Measurements from ENCODE around the gene ABRACL.
"Not testable (repeated sequence)": the region's sequence is repeated elsewhere in the genome, so short reads cannot be mapped to it uniquely, and the experiment has no call there.

The ABRACL gene, protein sequence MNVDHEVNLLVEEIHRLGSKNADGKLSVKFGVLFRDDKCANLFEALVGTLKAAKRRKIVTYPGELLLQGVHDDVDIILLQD

DNA sequence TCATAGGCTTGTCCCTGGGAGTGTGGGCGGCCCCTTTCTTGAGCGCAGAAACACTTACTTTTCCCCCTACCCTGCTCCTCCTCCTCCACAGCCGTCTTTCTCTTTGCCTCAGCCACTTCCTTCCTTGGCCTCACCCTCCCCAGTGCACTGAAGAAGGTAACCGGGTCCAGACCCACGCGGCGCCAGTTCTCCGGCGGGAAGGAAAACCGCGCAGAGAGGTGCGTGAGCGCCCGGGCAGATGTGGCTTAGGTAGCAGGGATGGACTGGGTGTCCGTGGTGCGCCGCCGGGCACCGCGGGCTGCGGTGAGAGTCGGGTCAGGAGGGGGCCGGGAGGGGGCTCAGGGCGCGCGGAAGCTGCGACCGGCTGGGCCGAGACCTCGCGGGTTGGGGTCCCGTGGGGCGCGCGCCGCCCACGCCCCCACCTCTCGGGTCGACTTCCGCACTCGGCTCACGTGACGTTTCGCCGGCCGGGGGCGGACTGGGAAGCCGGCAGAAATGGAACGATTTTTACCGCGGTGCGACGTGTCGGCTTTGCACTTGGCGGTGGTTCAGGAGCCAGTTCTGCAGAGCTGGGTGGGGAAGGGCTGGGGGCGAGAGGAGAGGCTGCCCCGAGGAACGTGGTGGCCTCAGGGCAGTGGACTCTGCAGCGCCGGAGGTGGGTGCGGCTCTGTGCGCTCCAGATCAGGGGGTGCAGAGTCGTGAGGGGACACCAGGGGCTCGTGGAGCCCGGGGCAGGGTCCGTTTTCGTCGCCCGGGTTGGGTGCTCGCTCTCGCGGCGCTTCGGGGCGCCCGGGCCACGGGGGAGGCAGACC lies at the start of gene ABRACL:
TSS of gene ABRACL (plus strand) at position 88 of the 812 bp plus-strand sequence. CDS start 5,416 bp downstream, outside the sequence.
- DNase-seq (ENCODE audit: low spot score), result peak; percentile 58

DNA sequence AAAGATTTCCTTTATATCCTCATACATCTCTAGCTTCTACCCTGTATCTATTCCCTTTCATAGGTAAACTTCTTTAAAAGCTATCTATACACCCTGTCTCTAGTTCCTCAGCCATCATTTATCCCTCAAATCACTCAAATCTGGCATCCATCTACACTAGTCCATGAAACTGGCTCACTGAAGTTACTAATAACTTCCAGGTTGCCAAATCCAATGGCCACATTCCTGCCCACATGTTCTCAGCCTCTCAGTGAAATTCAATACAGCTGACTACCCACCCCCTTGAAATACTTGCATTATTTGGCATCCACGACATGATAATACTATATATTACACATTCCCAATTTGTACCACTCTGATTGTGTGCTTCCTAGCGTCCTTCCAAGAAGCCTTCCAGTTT lies 49.2 kb upstream of the ABRACL start:
- DNase-seq (ENCODE audit: low spot score), result no peak

DNA sequence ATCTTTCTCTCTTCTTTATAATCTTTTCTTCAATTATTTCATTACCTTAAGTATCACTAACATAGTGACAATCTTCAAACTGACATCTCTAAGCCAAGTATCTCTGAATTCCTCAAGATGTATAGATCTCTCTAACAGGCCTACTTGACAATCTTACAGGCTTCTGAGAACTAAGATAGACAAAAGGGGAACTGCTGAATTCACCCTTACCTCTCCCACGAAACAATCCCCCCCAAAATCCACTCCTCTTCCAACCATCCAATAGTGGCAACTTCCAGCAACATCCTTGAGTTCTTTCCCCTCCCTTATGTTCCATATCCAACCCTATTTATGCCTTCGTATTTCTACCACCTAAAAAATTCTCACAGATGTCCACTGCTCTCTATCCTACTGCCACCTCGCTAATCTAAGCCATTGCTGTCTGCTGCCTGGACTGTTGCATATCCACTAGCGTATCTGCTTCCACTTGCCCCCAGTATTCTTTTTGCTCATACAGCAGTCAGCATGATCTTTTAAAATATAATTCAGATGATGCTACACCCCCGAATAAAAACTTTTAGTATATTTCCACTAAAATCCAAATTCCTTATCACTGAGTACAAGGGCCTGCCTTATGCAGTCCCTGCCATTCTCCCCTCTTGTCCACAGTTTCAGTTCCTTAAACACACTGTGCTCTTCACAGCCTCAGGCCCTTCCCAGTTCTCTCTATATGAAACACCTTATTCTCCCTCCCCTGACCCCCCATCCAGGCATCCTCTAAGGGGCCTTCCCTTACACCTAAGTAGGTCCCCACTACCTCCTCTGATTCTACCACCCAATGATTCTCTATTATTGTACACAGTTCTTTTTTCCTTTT lies 48.5 kb upstream of the ABRACL start:
- DNase-seq (ENCODE audit: low spot score), result no peak

DNA sequence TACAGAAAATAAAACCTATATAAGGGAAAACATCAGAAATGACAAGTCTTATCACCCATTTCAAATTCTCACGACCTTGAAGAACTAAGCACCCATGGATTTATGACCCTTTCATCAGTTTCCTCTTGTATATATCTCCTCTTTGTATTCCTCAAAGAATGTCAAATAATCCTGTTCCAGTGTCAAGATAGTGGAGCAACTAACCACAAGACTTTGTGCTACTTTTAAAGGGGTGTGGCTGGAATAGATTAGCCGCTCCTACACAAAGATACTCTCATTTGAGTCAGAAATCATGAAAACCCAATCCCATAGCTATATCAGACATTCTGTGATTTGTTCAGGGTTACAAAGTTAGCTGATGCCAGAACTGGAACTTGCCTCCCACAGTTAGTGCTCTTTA lies 47.1 kb upstream of the ABRACL start:
- no peak for DNase-seq (ENCODE audit: low spot score)

DNA sequence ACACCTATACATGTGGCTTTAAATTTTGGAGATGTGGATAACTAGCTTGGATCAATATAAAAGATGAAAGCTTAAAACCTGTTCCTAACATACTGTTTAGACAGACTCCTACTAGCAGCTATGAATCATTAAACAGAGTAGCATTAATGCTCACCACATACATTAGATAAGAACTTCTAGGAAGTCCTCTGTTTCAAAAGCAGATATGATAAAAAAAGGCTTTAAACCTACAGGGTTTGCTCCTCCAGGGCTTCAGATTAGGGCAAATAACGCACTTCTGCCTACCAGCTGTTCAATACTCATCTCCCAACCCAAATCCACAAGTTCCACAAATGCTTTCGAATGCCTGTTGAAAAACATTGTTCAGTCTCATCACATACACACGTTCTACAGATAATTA lies 42.0 kb upstream of the ABRACL start:
- DNase-seq (ENCODE audit: low spot score), result no peak

DNA sequence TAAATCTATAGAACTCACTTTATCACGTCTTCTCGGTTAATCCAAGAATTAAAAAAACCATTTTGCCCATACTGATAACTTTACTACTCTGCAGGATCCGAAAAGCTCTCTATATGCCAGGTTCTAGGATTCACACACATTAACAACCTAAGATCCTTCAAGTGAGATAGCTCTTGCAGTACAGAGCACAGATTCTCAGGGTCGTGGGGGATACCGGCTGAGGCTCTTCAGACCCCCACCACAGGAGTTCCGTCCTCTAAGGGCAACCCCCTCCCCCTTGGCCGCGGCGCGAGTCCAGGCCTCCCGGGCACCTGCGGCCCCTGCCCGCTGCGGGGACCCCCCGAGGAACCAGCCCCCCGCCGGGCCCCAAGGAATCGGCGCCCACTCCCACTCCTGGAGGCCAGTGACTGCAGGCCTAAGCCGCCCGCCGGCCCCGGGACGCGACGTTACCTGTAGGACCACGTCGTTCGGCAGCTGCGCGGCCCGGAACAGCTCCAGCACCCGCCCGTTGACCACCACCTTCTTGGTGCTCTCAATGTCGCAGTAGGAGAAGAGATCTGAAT lies 41.4 kb upstream of the ABRACL start:
- DNase-seq (ENCODE audit: low spot score), result no peak

DNA sequence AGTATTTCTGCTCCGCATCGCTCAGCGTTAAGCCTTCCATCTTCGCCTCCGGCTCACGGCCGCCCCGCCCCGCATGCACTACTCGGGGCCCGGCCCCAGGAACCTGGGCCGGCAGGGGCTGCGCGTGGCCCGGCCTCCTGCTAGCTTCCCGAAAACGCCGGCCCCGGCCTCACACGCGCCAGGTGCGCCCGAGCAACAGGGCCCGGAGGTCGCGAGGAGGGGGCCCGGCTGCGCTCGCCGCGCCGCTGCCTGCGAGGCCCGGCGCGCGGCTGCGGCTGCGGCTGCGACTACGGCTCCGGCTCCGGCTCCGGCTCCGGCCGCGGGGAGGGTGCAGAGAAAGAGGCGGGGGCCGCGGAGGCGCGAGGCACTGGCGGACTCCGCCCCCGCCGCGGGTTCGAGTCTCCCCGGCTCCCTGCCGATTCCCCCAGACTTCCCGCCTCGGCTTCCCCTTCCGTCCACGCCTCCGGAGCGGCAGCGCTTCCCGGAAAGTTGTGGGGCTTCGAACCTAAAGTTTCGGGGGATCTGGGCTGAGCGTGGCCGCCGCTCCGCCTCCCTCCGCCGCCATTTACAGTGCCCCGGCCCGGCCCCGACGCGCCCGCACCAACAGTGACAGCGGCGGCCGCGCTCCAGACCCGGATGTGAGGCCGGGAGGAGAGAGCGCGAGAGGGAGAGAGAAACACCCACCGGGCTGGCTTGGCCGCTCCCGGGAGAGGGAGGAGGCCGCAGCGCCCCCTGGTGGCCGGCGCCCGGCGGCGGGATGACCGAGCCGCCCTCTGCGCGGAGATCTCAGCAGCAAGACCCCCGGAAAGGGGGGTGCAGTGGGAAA lies 40.7 kb upstream of the ABRACL start, which contains the start of gene REPS1:
TSS of gene REPS1 (minus strand) at position 611 of the 826 bp plus-strand sequence. CDS start at position 40, 571 bp downstream.
- DNase-seq (ENCODE audit: low spot score), result peak; percentile 95

DNA sequence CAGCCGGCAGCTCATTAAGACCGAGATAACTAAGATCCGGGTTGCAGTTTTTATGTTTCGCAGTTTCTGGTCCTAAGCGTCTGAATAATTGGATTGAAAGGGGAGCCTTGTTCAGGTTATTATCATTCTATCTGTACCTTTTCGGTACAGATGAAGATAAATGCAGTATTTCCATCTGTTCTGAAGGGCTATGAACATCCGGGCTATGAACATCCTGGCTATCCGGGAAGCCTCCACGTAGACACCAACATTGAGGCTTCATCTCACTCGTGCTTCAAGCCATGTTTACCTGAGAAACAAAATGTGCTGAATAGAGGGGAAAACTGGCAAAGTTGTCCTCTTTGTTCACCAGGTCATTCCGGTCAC lies 40.1 kb upstream of the ABRACL start:
- no peak for DNase-seq (ENCODE audit: low spot score)

DNA sequence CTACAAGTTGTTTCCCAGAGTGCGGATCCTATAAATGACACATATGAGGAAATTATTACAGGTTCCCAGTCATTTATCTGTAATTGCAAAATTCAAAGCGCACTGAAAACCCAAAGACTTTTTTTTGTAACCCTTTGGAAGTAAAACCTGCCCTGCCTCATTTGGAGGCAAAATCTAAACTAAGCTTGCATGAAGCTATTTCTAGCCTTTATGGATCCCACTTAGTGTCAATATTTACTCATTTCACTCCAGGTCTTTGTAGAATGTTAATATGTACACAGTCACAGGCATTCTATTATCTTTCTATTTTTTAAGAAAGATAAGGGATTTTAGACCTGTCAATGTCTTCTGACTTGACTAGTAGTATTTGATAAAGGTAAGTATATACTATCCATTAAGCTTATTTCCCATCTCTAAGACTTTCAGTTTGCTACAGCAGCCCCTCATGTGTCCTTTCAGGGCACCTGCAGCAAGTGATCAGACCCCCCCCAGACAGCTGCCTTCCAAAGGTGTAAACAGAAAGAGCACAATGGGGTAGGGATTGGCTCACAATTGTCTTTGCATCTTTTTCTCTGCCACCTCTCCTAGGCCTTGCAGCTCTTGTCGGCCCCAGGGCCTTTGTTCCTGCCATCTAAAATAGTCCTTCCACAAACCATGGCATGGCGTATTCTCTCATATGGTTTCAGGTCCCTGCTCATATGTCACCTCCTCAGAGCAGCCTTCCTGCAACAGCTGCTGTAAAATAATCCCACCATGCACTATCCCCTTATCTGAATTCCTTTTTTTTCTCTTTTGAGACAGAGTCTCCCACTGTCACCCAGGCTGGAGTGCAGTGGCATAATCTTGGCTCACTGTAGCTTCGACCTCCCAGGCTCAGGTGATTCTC lies 39.2 kb upstream of the ABRACL start:
- no peak for DNase-seq (ENCODE audit: low spot score)

DNA sequence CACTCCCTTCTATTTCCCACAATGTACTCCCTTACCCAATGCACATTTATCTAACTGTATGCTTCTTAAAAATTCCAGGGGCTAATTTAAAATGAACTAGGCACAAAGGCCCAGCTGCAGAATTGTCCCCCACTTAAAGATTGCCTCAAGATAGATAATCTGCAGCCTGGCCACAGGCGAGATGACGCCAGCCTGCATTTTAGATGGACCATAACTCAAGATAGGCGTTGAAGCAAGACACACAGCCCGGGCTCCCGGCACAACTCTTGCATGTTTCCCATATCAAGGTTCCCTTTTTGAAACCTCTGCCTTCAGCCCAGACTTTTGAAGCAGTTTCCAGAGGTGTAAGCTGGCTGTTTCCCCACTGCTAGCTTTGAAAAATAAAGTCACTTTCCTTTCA lies 37.3 kb upstream of the ABRACL start:
- DNase-seq (ENCODE audit: low spot score), result no peak

DNA sequence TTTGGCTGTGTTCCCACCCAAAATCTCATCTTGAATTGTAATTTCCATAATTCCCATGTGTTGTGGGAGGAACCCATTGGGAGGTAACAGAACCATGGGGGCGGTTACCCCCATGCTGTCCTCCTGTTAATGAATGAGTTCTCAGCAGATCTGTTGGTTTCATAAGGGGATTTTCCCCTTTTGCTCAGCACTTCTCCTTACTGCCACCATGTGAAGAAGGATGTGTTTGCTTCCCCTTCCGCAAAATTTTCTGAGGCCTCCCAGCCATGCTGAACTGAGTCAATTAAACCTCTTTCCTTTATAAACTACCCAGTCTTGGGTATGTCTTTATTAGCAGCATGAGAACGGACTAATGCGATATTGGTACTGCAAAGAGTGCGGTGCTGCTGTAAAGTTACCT lies 35.6 kb upstream of the ABRACL start:
- DNase-seq (ENCODE audit: low spot score), result not testable (repeated sequence)

DNA sequence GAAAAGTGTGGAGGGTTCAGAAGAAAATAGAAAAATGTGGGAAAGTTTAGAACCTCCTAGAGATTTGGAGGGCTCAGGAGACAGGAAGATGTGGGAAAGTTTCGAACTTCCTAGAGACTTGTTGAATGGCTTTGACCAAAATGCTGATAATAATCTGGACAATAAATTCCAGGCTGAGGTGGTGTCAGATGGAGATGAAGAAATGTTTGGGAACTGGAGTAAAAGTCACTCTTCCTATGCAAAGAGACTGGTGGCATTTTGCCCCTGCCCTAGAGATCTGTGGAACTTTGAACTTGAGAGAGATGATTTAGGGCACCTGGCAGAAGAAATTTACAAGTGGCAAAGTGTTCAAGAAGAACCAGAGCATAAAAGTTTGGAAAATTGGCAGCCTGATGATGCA lies 35.1 kb upstream of the ABRACL start:
- DNase-seq (ENCODE audit: low spot score), result not testable (repeated sequence)

DNA sequence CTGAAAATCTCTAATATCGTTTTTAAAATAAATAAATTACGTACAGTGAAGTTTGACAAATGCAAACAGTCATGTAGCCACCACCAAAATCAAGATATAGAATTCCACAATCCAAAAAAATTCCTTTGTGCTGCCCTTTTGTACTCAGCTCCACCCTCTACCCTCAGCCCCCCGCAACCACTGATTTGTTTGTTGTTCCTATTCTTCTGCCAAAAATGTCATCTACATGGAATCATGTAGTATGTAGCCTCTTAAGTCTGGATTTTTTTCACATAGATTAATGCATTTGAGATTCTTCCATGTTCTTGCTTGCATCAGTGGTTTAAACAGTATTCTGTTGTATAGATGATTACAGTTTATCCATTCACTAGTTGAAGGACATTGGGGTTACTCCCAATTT lies 32.0 kb upstream of the ABRACL start:
- DNase-seq (ENCODE audit: low spot score), result no peak

DNA sequence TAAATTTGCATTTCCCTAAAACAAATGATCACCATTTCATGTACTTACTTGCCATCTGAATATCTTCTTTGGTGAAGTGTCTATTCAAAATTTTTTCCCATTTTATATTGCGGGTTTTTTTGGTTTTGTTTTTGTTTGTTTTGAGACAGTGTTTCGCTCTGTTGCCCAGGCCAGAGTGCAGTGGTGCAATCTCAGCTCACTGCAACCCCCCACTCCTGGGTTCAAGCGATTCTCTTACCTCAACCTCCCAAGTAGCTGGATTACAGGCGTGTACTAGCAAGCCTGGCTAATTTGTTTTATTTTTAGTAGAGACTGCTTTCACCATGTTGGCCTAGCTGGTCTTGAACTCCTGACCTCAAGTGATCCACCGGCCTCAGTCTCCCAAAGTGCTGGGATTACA lies 31.4 kb upstream of the ABRACL start:
- no peak for DNase-seq (ENCODE audit: low spot score)

DNA sequence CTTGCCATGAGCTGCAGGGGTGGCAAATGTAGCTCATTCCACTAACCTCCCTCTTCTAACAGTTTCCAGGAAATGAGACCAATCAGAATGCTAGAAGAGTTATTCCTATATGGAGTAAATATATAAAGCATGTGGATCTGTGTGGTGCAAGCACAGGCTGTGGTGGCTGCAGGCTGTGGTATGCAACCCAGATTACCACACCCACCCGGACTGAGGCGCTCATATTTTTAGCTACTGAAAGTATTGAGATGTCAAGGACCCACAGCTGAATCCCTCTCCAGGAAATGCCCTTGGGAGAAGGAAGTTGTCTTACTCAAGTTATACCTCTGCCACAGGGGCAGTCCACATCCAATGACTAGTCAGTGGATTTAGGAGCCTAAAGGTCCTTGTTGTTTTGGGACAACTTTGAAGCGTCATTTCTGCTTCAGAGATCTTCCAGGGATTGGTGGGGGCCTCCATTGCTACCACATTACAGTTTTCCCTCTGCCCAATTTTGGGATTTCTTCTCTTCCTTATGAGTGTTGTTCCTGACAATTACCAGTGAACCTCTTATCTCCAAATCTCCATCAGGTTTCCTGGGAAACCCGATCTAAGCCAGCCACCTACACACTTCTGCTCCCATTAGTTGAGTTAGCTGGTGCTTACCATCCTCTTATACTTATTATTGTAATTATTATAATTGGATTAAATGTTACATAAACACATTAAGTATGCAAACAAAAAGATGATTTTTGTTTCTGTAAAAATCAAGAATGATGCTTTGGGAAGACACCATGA lies 28.4 kb upstream of the ABRACL start:
- DNase-seq (ENCODE audit: low spot score), result no peak

DNA sequence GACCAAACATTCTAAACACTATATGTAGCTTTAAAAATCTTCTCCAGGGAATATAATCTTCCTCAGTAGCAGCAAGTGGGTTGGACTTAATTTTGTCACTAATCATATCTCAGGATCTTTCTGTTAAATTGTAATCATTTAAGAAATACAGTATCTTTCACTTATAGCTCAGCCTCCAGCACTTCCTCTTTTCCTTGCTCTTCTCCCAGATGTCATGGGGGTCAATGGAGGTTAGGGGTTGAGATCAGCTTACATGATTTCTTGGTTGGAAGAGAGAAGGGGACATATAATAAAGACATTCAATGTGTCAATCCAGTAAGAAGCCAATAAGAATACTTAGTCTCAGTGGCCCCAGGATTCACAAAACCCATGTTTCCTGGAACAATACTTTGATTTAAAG lies 24.8 kb upstream of the ABRACL start:
- DNase-seq (ENCODE audit: low spot score), result no peak

DNA sequence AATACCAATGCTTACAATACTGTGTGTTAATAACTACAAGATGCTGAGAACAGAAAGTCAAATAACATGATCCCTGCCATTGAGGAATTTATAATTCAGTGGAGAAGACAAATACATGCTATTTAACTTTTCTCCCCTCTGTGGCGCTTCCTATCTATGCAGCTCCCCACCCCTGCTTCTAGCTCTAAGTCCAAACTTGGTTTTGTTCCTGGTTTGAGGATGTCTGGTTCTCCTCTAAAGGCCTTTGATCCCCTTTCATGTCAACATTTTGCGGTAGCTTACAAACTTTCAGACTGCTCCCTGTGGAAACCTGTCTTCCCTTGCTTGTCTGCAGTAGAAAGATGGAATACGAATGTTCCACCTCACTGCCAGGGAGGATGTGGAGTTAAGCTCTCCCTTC lies 22.1 kb upstream of the ABRACL start:
- DNase-seq (ENCODE audit: low spot score), result no peak

DNA sequence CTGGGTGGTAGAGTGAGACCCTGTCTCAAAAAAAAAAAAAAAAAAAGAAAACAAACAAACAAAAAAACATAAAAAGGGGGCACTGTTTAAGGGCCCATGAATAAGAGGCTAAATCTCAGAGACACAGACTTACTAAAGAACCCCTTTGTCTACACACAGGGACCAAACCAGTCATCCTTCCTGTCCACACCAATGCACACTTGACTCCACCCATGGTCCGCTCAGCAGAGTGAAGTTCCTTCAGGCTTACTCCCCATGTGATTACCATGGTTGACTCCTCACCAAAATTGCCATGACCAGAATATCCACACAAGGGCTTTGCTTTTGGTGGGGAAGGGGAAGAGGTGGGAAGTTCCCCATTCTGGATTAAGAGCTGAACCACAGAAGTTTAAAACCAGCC lies 21.1 kb upstream of the ABRACL start:
- DNase-seq (ENCODE audit: low spot score), result no peak

DNA sequence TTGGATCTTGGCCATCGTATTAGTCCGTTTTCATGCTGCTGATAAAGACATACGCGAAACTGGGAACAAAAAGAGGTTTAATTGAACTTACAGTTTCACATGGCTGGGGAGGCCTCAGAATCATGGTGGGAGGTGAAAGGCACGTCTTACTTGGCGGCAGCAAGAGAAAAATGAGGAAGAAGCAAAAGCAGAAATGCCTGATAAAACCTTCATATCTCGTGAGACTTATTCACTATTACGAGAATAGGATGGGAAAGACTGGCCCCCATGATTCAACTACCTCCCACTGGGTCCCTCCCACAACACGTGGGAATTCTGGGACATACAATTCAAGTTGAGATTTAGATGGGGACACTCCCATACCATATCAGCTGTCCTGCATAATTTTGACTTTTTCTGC lies 20.4 kb upstream of the ABRACL start:
- no peak for DNase-seq (ENCODE audit: low spot score)

DNA sequence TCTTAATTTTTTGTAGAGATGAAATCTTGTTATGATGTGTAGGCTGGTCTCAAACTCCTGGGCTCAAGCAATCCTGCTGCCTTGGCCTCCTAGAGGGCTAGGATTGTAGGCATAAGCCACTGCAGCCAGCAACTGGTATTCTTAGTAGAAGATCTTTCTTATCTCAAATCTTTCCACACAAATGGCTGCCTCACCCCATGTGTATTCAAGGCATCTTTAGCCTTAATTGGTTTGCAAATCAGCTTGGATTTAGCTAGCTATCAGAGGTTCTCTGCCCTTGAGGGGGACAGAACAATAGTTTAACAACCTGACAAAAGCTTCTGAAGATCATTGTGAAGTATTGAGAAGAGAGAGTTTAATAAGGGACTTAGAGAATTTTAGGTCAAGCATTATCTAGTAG lies 17.9 kb upstream of the ABRACL start:
- no peak for DNase-seq (ENCODE audit: low spot score)
